Endothelial cell of umbilical vein (primary cell): Measurements from ENCODE around the gene KAZN. TPM values are rescaled to one million over a fixed set of nuclear protein-coding genes. Genes with fewer than 3 reads are reported as not detected.

Source experiments
- BruUV-seq: library from RNA; stranded (reverse); fragments of 400-500 nt; replicated peaks from 2 replicates; lab custom pipeline; 2021; lab: Mats Ljungman, UMichigan
- CTCF ChIA-PET: fragments of 300-600, 350-600 bp; sonication (Branson Sonifier 250); formaldehyde crosslinking; loops from one replicate; lab custom pipeline; 2021; ENCODE audit warnings: antibody characterized with exemption, inconsistent platforms; lab: Charles Lee
- POLR2A ChIA-PET: fragments of 300-600, 350-600 bp; sonication (Branson Sonifier 250); formaldehyde crosslinking; loops from one replicate; lab custom pipeline; 2021; ENCODE audit warnings: antibody characterized with exemption, inconsistent platforms; lab: Charles Lee
- DNase-seq: peaks from one replicate; pipeline ENCODE4 v3.0.0-alpha.2; 2011; ENCODE audit warnings: low read depth, low spot score
- FAIRE-seq: peaks from 2 replicates; lab custom pipeline; 2011; peaks lifted over from hg19 to GRCh38; lab: Jason Lieb, UNC
- H2AFZ ChIP-seq: 2 replicates; pipeline ENCODE4 v1.6.0; 2012; ENCODE audit warnings: low read depth, low read length, control low read depth, inconsistent platforms
- H3K27ac ChIP-seq: 2 replicates; pipeline ENCODE4 v1.5.1; 2011; ENCODE audit warnings: low read depth, mild to moderate bottlenecking, control low read depth, low read length, moderate library complexity; ENCODE audit not compliant: insufficient read depth
- H3K27me3 ChIP-seq, 2 experiments: 2 replicates each; pipeline versions ENCODE4 v1.6.0 to v1.6.1; 2011; ENCODE audit warnings: low read length in 2 of 2, mixed read lengths in 1 of 2; ENCODE audit not compliant: control insufficient read depth in 2 of 2, insufficient read depth in 2 of 2
- H3K36me3 ChIP-seq, 2 experiments: 2 replicates in 1 of 2; 3 replicates in 1 of 2; pipeline ENCODE4 v1.5.1; 2011; ENCODE audit warnings: low read length in 2 of 2, mild to moderate bottlenecking in 1 of 2, moderate library complexity in 1 of 2; ENCODE audit not compliant: control insufficient read depth in 2 of 2, insufficient read depth in 2 of 2; ENCODE audit errors: extremely low read depth in 1 of 2
- H3K4me1 ChIP-seq: 3 replicates; pipeline ENCODE4 v1.5.1; 2011; ENCODE audit warnings: mild to moderate bottlenecking, low read length; ENCODE audit not compliant: control insufficient read depth, insufficient read depth; ENCODE audit errors: extremely low read depth
- H3K4me2 ChIP-seq: 2 replicates; pipeline ENCODE4 v1.6.1; 2011; ENCODE audit warnings: low read length, control low read depth, mixed read lengths; ENCODE audit not compliant: insufficient read depth
- H3K4me3 ChIP-seq, 3 experiments: fragments of 200-600 bp in 1 of 3; sonication (generic), shearing (Covaris generic) in 1 of 3; replicated peaks in 1 of 3; 2 replicates each; pipeline ENCODE4 v1.5.1; 2011 to 2016; ENCODE audit warnings: control low read depth in 3 of 3, low read length in 3 of 3, mild to moderate bottlenecking in 2 of 3, inconsistent platforms in 1 of 3, low read depth in 1 of 3, moderate library complexity in 1 of 3; ENCODE audit not compliant: insufficient read depth in 1 of 3
- H3K79me2 ChIP-seq: 2 replicates; pipeline ENCODE4 v1.6.0; 2012; ENCODE audit warnings: low read length, inconsistent platforms; ENCODE audit not compliant: control insufficient read depth, insufficient read depth
- H3K9ac ChIP-seq: replicated peaks from 2 replicates; pipeline ENCODE3; 2011; ENCODE audit warnings: low read length, control low read depth; ENCODE audit not compliant: insufficient read depth; ENCODE audit errors: extremely low read depth
- H3K9me1 ChIP-seq: replicated peaks from 3 replicates; pipeline ENCODE4 v1.6.0; 2011; ENCODE audit warnings: mild to moderate bottlenecking, low read length; ENCODE audit not compliant: control insufficient read depth, insufficient read depth; ENCODE audit errors: extremely low read depth
- H3K9me3 ChIP-seq: replicated peaks from 2 replicates; pipeline ENCODE4 v1.5.1; 2012; ENCODE audit warnings: low read length, inconsistent platforms; ENCODE audit not compliant: control insufficient read depth, insufficient read depth
- H4K20me1 ChIP-seq: replicated peaks from 2 replicates; pipeline ENCODE3; 2011; ENCODE audit warnings: mild to moderate bottlenecking, low read length; ENCODE audit not compliant: control insufficient read depth, insufficient read depth; ENCODE audit errors: extremely low read depth
- EZH2 ChIP-seq: IDR thresholded peaks from 2 replicates; pipeline ENCODE4 v1.6.1; 2012; ENCODE audit warnings: borderline replicate concordance, low read depth, mild to moderate bottlenecking, moderate library complexity, low read length, inconsistent platforms; ENCODE audit not compliant: severe bottlenecking
- FOS ChIP-seq: IDR thresholded peaks from 2 replicates; pipeline ENCODE4 v1.6.1; 2011; ENCODE audit warnings: mild to moderate bottlenecking, low read length, moderate library complexity, borderline replicate concordance; ENCODE audit not compliant: insufficient read depth
- GATA2 ChIP-seq: IDR thresholded peaks from 2 replicates; pipeline ENCODE4 v1.7.0; 2011; ENCODE audit warnings: low read depth, mild to moderate bottlenecking, moderate library complexity, mixed read lengths, low read length; ENCODE audit not compliant: insufficient read length, insufficient read depth
- JUN ChIP-seq: IDR thresholded peaks from 2 replicates; pipeline ENCODE4 v1.6.1; 2011; ENCODE audit warnings: borderline replicate concordance, low read depth; ENCODE audit not compliant: insufficient read length, insufficient read depth
- MAX ChIP-seq: IDR thresholded peaks from 2 replicates; pipeline ENCODE4 v1.6.1; 2011; ENCODE audit not compliant: insufficient read depth, insufficient read length
- MYC ChIP-seq: IDR thresholded peaks from one replicate; pipeline ENCODE4 v1.6.1; 2011; ENCODE audit warnings: mild to moderate bottlenecking, low read depth, low read length
- POLR2A ChIP-seq: IDR thresholded peaks from 2 replicates; pipeline ENCODE4 v1.6.1; 2012; ENCODE audit warnings: low read depth, mild to moderate bottlenecking, control low read depth, low read length
- POLR2AphosphoS5 ChIP-seq: IDR thresholded peaks from 2 replicates; pipeline ENCODE4 v1.6.1; 2012; ENCODE audit warnings: low read depth, mild to moderate bottlenecking, control low read depth, low read length, moderate library complexity; ENCODE audit not compliant: insufficient read depth
- dilution Hi-C: fragments of 300-500 bp; cut with MboI; formaldehyde crosslinking; loops from one replicate; pipeline ENCODE4 v1.15.0; 2019; ENCODE audit warnings: low sequenced_read_pairs; ENCODE audit not compliant: extremely low pct_ligation_motif_present
- intact Hi-C: fragments of 100-400 bp; cut with micrococcal nuclease; formaldehyde crosslinking; loops from one replicate; pipeline ENCODE4 v1.10.0; 2022
- polyA plus RNA-seq, 4 experiments: library from polyadenylated mRNA; depleted of rRNA in 3 of 4; stranded (reverse) in 3 of 4; unstranded in 1 of 4; fragments of >200 nt; gene quantifications; 2 replicates each; pipeline versions ENCODE4 v1.2.1 to v1.2.3, GENCODE V29; 2011 to 2012; ENCODE audit warnings: missing spikeins in 1 of 4
- total RNA-seq: library from RNA; stranded (reverse); gene quantifications from 2 replicates; pipeline ENCODE4 v1.2.3, GENCODE V29; 2021
- TF ChIP-seq, protein P1 (sequence below), 2 donors: IDR thresholded peaks; 1 replicate in 1 of 2; 2 replicates in 1 of 2; pipeline ENCODE4 v1.5.1; 2011; ENCODE audit warnings: low read length in 2 of 2, mild to moderate bottlenecking in 2 of 2, moderate library complexity in 2 of 2, control low read depth in 1 of 2, inconsistent platforms in 1 of 2, low read depth in 1 of 2; ENCODE audit not compliant: insufficient read depth in 1 of 2; ENCODE audit errors: extremely low read depth in 1 of 2

Gene KAZN
- total and polyA plus RNA-seq, 2 donors (not counting 3 experiments of a cell fraction or from before 2014, with no cell fraction given): 1.6 to 5.8 TPM

GRCh38 chr1:14988636-14989035, 390.2 kb downstream of the KAZN start:
- FAIRE-seq (no peak), DNase-seq (no peak)
- no peak overlapping the region for H3K27ac ChIP-seq
- CTCF ChIA-PET: interaction anchor here (1.1 kb wide), 1 partner anchor 38 kb away, joined by 3 read pairs; no protein-coding TSS in a partner anchor
- no peak overlapping the region for H3K4me2 ChIP-seq
- no peak overlapping the region for H3K4me3 ChIP-seq
- H3K9ac ChIP-seq: no peak overlapping the region
- H3K79me2 ChIP-seq: no peaks in the 10 kb centered on the region
- no peaks in the 10 kb centered on the region for H3K27me3 ChIP-seq
- no peak overlapping the region for H2AFZ ChIP-seq
- no peaks in the 10 kb centered on the region for H3K36me3 ChIP-seq
- intact Hi-C loops (no loop called here), dilution Hi-C loops (no loop called here)
- H3K9me3 ChIP-seq: no peaks in the 10 kb centered on the region
- H3K9me1 ChIP-seq: no peaks in the 10 kb centered on the region
- POLR2A ChIA-PET: no interaction called here
- no peaks in the 10 kb centered on the region for H3K4me1 ChIP-seq
- TF ChIP-seq GATA2: no peak
- no peak for TF ChIP-seq FOS
- TF ChIP-seq EZH2: no peak
- no peak for TF ChIP-seq POLR2A
- TF ChIP-seq JUN: no peak
- no peak for TF ChIP-seq POLR2AphosphoS5
- no peak for TF ChIP-seq MYC
- TF ChIP-seq, protein P1, sequence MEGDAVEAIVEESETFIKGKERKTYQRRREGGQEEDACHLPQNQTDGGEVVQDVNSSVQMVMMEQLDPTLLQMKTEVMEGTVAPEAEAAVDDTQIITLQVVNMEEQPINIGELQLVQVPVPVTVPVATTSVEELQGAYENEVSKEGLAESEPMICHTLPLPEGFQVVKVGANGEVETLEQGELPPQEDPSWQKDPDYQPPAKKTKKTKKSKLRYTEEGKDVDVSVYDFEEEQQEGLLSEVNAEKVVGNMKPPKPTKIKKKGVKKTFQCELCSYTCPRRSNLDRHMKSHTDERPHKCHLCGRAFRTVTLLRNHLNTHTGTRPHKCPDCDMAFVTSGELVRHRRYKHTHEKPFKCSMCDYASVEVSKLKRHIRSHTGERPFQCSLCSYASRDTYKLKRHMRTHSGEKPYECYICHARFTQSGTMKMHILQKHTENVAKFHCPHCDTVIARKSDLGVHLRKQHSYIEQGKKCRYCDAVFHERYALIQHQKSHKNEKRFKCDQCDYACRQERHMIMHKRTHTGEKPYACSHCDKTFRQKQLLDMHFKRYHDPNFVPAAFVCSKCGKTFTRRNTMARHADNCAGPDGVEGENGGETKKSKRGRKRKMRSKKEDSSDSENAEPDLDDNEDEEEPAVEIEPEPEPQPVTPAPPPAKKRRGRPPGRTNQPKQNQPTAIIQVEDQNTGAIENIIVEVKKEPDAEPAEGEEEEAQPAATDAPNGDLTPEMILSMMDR (IDR thresholded peaks at IDR 0.05; ENCODE audit: extremely low read depth in 1 of 2, insufficient read depth in 1 of 2, low read depth in 1 of 2, low read length in 2 of 2): no peak
- no peak for TF ChIP-seq MAX
- no TSS peak for BruUV-seq
- no peaks in the 10 kb centered on the region for H4K20me1 ChIP-seq
